Activated CD4-positive, alpha-beta T cell treated with anti-CD3 and anti-CD28 coated beads for 24 hours (primary cell): Measurements from ENCODE around the gene NTM.
"Not testable (repeated sequence)": the region's sequence is repeated elsewhere in the genome, so short reads cannot be mapped to it uniquely, and the experiment has no call there.

ENCODE experiments used
- DNase-seq, 2 donors: peaks; one replicate each; pipeline ENCODE4 v3.0.0-alpha.2; 2020; ENCODE audit warnings: low read depth in 2 of 2

Gene NTM

GRCh38 chr11:131463649-131464425, 93.4 kb downstream of the NTM start:
- no peak for DNase-seq

- no peak for DNase-seq
Measured at GRCh38 chr11:131464461-131464860, 94.0 kb downstream of the NTM start.

- DNase-seq = no peak
Measured at GRCh38 chr11:131465039-131465438, 94.6 kb downstream of the NTM start.

- no peak for DNase-seq
Measured at GRCh38 chr11:131465746-131466145, 95.3 kb downstream of the NTM start.

GRCh38 chr11:131467645-131468394, 97.4 kb downstream of the NTM start:
- no peak for DNase-seq

- no peak for DNase-seq
Measured at GRCh38 chr11:131468565-131468964, 98.2 kb downstream of the NTM start.

GRCh38 chr11:131470216-131470925, 100.0 kb downstream of the NTM start:
- no peak for DNase-seq

- DNase-seq = no peak
Measured at GRCh38 chr11:131471976-131472375, 101.6 kb downstream of the NTM start.

- no peak for DNase-seq
Measured at GRCh38 chr11:131474947-131475346, 104.5 kb downstream of the NTM start.

GRCh38 chr11:131476266-131476665, 105.9 kb downstream of the NTM start:
- no peak for DNase-seq

GRCh38 chr11:131478341-131478740, 107.9 kb downstream of the NTM start:
- DNase-seq = no peak

- no peak for DNase-seq
Measured at GRCh38 chr11:131481303-131481702, 110.9 kb downstream of the NTM start.

- DNase-seq = no peak
Measured at GRCh38 chr11:131481971-131482370, 111.6 kb downstream of the NTM start.

GRCh38 chr11:131483453-131483852, 113.0 kb downstream of the NTM start:
- no peak for DNase-seq

GRCh38 chr11:131483877-131484276, 113.5 kb downstream of the NTM start:
- no peak for DNase-seq

- DNase-seq = no peak
Measured at GRCh38 chr11:131486100-131486499, 115.7 kb downstream of the NTM start.

GRCh38 chr11:131486937-131487635, 116.7 kb downstream of the NTM start:
- DNase-seq = no peak

- DNase-seq = no peak
Measured at GRCh38 chr11:131488238-131488637, 117.8 kb downstream of the NTM start.

- no peak for DNase-seq
Measured at GRCh38 chr11:131491503-131491902, 121.1 kb downstream of the NTM start.

GRCh38 chr11:131495423-131495822, 125.0 kb downstream of the NTM start:
- no peak for DNase-seq

- not testable (repeated sequence) for DNase-seq
Measured at GRCh38 chr11:131497686-131498085, 127.3 kb downstream of the NTM start.

- no peak for DNase-seq
Measured at GRCh38 chr11:131498631-131499160, 128.3 kb downstream of the NTM start.
